Heart left ventricle (tissue), 16 donors: ENCODE measurements around the gene AK1. TPM values are rescaled to one million over a fixed set of nuclear protein-coding genes. Genes with fewer than 3 reads are reported as not detected.

Experiments
- ATAC-seq, 4 donors: fragments of 200-7000 bp; cut with Tn5 transposase; one replicate each; pipeline ENCODE4 v1.9.1; 2020 to 2022; ENCODE audit warnings: moderate library complexity in 4 of 4, mild to moderate bottlenecking in 3 of 4, moderate number of reproducible peaks in 1 of 4
- DNase-seq, 5 donors: peaks; one replicate each; pipeline ENCODE4 v3.0.0-alpha.2; 2020
- H3K27ac ChIP-seq, 12 donors: fragments of 200-600 bp; sonication (generic) in 4 of 12; one replicate each; pipeline versions ENCODE4 v1.5.0 to v1.8.0; 2016 to 2022; ENCODE audit warnings: mild to moderate bottlenecking in 2 of 12
- H3K27me3 ChIP-seq, 9 donors: fragments of 200-600 bp; sonication (generic) in 2 of 9; one replicate each; pipeline versions ENCODE4 v1.5.1 to v1.8.0; 2016 to 2022; ENCODE audit warnings: mild to moderate bottlenecking in 3 of 9
- H3K36me3 ChIP-seq, 9 donors: fragments of 200-600 bp; sonication (generic) in 2 of 9; one replicate each; pipeline versions ENCODE4 v1.5.0 to v1.8.0; 2018 to 2022; ENCODE audit warnings: mild to moderate bottlenecking in 2 of 9
- H3K4me1 ChIP-seq, 12 donors: fragments of 200-600 bp; sonication (generic) in 4 of 12; one replicate each; pipeline versions ENCODE4 v1.5.0 to v1.8.0; 2016 to 2022; ENCODE audit warnings: mild to moderate bottlenecking in 3 of 12
- H3K4me3 ChIP-seq, 12 donors: fragments of 200-600 bp; sonication (generic) in 4 of 12; one replicate each; pipeline versions ENCODE4 v1.5.0 to v1.8.0; 2017 to 2022; ENCODE audit warnings: mild to moderate bottlenecking in 9 of 12, moderate library complexity in 4 of 12
- H3K9me3 ChIP-seq, 12 donors: fragments of 200-600 bp; sonication (generic) in 4 of 12; one replicate each; pipeline versions ENCODE4 v1.5.0 to v1.8.0; 2016 to 2022; ENCODE audit warnings: mild to moderate bottlenecking in 1 of 12
- CTCF ChIP-seq, 12 donors: fragments of 200-600 bp; sonication (generic) in 4 of 12; IDR thresholded peaks; one replicate each; pipeline versions ENCODE4 v1.5.0 to v1.8.0; 2018 to 2022; ENCODE audit warnings: antibody characterized with exemption in 12 of 12, mild to moderate bottlenecking in 5 of 12
- POLR2A ChIP-seq, 2 donors: fragments of 450-650 bp; IDR thresholded peaks; one replicate each; pipeline ENCODE4 v1.6.1; 2017; ENCODE audit warnings: antibody characterized with exemption in 2 of 2, mild to moderate bottlenecking in 2 of 2, moderate library complexity in 2 of 2
- WGBS, 4 donors: extraction: QIAGEN DNeasy Blood & Tissue Kit in 2 of 4; methylation state at CpG; one replicate each; pipeline versions ENCODE4 v1.1.5 to v1.1.7; 2013 to 2018; 5-methylcytosine and 5-hydroxymethylcytosine counted together
- intact Hi-C, 10 donors: fragments of 100-400 bp; cut with DNase I; formaldehyde crosslinking; loops; one replicate each; pipeline versions ENCODE4 v1.11.1 to v1.14.2; 2022
- polyA plus RNA-seq, 2 donors: library from polyadenylated mRNA; stranded (reverse); fragments of 200-250 nt; gene quantifications; one replicate each; pipeline ENCODE4 v1.2.3, GENCODE V29; 2013
- total RNA-seq, 9 donors: library from RNA; depleted of rRNA in 2 of 9; stranded (reverse); fragments of >200 nt in 2 of 9; fragmentation: NEBNext Ultra II Directional in 3 of 9; extraction: Animal tissue kit (Norgen Biotek cat#: 25700) in 3 of 9; gene quantifications; one replicate each; pipeline versions ENCODE4 v1.1.0 to v1.2.4, GENCODE V29; 2016 to 2023
- donor health status: ischemic (EF 13 %, LVEDD 7.1; RV severe dilation, severe dysfunction).
- donor health status: healthy with polysubstance abuse.
- donor health status: DM: no; HTN: yes; CAD: no.
- donor health status: DM: no; HTN: no; CAD: no.
- donor health status: ischemic (EF 25% LVEDD 6.9; RV normal size, moderate dysfunction).
- donor health status: ischemic (EF 25% LVEDD 5.7; RV mildly dilated, moderate dysfunction).
- donor health status: healthy.
- donor health status: DM: yes; HTN: yes; CAD: no.
- donor health status: ischemic (EF 35%, LVEDD 5.7; RV mildly dilated, moderate dysfunction).
- donor health status: nonischemic (EF 11% LVEDD 7.7; RV severe dilation, severe dysfunction).
- donor health status: DM: yes; HTN: yes; CAD: no.
- donor health status: PGD.
- donor health status: ischemic (EF 29% LVEDD 5.4; RV normal size, mild dysfunction).
- donor health status: nonischemic (EF 23%, LVEDD 6.1; RV moderate dilation, normal function).

Gene AK1
- total and polyA plus RNA-seq, 11 donors, result 312 to 1,060 (median 586) TPM

DNA sequence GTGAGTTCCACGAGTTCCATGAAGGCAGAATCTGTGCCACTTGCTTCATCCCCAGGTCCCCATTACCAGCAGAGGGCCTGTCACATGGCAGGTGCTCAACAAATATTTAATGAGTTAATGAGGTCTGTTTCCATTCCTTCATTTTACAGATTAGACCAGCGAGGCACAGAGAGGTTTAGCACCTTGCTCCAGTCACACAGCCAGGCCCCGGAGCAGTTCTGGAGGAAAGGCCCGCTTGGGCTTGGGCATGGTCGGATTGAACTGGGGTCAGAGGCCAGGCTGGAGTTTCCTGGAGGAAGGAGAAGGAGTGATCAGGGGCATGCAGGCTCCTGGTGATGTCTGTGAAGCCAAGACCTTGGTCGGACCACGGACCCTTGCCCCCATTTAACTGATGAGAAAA lies 43.3 kb upstream of the AK1 start:
- H3K27ac ChIP-seq, result no peak overlapping the region
- intact Hi-C loops, result loop anchor here (1.0 to 10.0 kb wide), 13 partner anchors 133 to 418 kb away; partner anchors contain the start of genes CDK9 (in 4 of the 10) and TOR2A (in 3 of the 10)
- H3K27me3 ChIP-seq, result peaks cover 0 to 16% (median 4%) of the 10 kb centered on the region in 9 donors
- no peaks in the 10 kb centered on the region for H3K36me3 ChIP-seq
- no peak for DNase-seq
- 91 to 94% (median 92%) methylated on average over 7 of the region's 7 CpGs for WGBS, 4 donors
- TF ChIP-seq CTCF (IDR thresholded peaks at IDR 0.05), result no peak
- TF ChIP-seq POLR2A (IDR thresholded peaks at IDR 0.05), result no peak
- H3K4me1 ChIP-seq, result peaks cover 6 to 53% (median 34%) of the 10 kb centered on the region in 12 donors
- no peak overlapping the region for H3K4me3 ChIP-seq
- ATAC-seq, result no peak
- H3K9me3 ChIP-seq, result no peaks in the 10 kb centered on the region

DNA sequence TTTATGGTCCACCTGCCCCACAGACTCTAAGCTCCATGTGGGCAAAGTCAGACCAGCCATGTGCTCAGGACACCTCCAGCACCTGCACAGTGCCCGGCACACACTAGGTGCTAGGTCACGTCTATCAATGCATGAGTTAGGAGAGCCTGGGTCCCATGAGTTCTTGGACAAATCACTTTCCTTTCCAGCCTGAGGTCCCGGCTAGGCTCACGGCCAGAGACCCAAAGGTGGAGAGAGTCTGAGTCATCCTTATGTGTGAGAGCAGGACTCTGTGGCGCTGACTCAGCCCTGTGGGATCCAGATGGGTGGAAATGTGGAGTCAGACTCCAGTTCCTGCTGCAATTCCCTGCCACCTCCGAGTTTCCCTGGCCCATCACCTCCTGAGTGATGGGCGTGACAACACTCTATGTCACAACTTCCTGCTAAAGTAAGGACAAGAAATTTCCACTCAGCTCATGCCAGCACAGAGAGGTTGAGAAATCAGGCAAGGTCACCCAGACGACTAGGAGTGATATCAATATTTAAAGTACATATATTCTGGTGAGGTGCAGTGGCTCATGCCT lies 41.9 kb upstream of the AK1 start:
- 44 to 59% (median 50%) methylated on average over 8 of the region's 8 CpGs for WGBS, 4 donors
- TF ChIP-seq POLR2A (IDR thresholded peaks at IDR 0.05), result no peak
- no peak for TF ChIP-seq CTCF (IDR thresholded peaks at IDR 0.05)
- intact Hi-C loops, result loop anchor here in 7 of 10 donors (5.0 kb wide), 4 partner anchors 47 to 182 kb away; partner anchors contain the start of genes CDK9 (in 4 of the 7), FPGS (in 1 of the 7) and TOR2A (in 1 of the 7)

DNA sequence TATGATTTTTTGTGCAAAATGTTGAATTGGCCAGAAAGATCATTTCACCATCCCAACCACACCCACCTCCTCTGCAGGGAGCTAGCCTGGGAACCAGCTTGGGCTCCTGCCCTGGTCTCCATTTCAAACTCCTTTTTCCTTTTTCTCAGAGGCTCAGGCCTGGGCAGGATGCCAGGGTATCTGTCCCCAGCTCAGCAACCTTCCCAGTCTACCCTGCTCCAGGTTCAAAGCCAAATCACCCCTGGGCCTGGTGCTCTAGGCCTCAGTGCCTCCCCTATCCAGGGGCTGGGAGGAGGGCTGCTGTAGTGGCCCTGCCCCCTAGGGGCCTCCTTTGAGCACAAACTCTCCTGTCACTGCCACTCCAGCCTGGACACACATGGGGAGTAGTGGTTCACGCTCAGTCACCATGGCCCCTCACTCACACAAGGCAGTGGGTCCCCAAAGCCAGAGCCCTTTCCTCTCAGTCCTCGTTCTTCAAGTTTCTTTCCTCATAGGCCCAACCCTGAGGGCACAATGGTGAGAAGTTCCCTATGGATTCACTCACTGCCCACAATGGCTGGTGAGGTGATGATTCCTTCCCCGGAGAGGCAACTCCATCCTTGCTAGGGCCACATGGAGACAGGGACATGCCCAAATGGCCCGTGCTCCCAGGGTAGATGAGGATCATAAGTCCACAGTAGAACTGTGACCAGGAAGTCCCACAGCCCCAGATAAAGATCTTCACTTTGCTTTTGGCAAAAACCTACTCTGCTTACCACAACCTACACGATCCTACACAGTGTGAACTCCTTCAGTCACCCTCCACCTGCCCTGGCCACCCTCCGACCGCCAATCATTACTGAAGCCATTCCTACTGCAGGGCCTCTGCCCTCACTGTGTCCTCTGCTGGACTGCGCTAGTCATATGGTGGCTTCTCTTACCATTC lies 41.0 kb upstream of the AK1 start:
- Histone ChIP-seq H3K27me3 (no peaks in the 10 kb centered on the region), H3K27ac (peak overlapping the region in 6 of 12 donors; percentile 29 to 73 (median 44)), H3K4me1 (peaks cover 7 to 62% (median 43%) of the 10 kb centered on the region in 12 donors), H3K4me3 (no peak overlapping the region), H3K36me3 (peaks cover 0 to 14% (median 4%) of the 10 kb centered on the region in 9 donors), H3K9me3 (no peaks in the 10 kb centered on the region)
- peak in 1 of 5 donors; percentile 47 for DNase-seq
- peak in 3 of 12 donors; percentile 13 to 27 (median 16) for TF ChIP-seq CTCF (IDR thresholded peaks at IDR 0.05)
- no peak for TF ChIP-seq POLR2A (IDR thresholded peaks at IDR 0.05)
- peak in 1 of 4 donors; percentile 0 for ATAC-seq
- 90 to 91% (median 90%) methylated on average over 8 of the region's 8 CpGs for WGBS, 4 donors
- intact Hi-C loops, result loop anchor here in 7 of 10 donors (5.0 kb wide), 4 partner anchors 46 to 181 kb away; partner anchors contain the start of genes CDK9 (in 4 of the 7), FPGS (in 1 of the 7) and TOR2A (in 1 of the 7)

More for the DNA sequence above, 41.9 kb upstream of the AK1 start:
- Histone ChIP-seq H3K9me3 (no peaks in the 10 kb centered on the region), H3K27me3 (peaks cover 0 to 5% (median 0%) of the 10 kb centered on the region in 9 donors), H3K36me3 (peaks cover 0 to 6% (median 0%) of the 10 kb centered on the region in 9 donors), H3K4me1 (peaks cover 7 to 62% (median 43%) of the 10 kb centered on the region in 12 donors), H3K4me3 (no peak overlapping the region), H3K27ac (peak overlapping the region in 7 of 12 donors; percentile 4 to 55 (median 30))
- peak in 3 of 4 donors; percentile 56 to 69 (median 60) for ATAC-seq
- DNase-seq, result peak; percentile 72 to 94 (median 82)
